AG04449 (cell line): Measurements from ENCODE around the gene DCX.

Experiments used
- CTCF ChIA-PET: fragments of 350-600 bp; formaldehyde crosslinking; extraction: SDS; loops from one replicate; lab custom pipeline; 2021; ENCODE audit warnings: antibody characterized with exemption; lab: Yijun Ruan, JAX
- POLR2A ChIA-PET: fragments of 400-600, 350-600 bp; formaldehyde crosslinking; extraction: SDS; loops from one replicate; lab custom pipeline; 2020; ENCODE audit warnings: antibody characterized with exemption, inconsistent platforms; lab: Yijun Ruan, JAX
- DNase-seq: peaks from one replicate; pipeline ENCODE4 v3.0.0-alpha.2; 2010; ENCODE audit warnings: low read depth, low spot score
- H3K4me3 ChIP-seq: 2 replicates; pipeline ENCODE4 v1.5.1; 2011; ENCODE audit warnings: low read depth, mild to moderate bottlenecking, control low read depth, low read length
- CTCF ChIP-seq: IDR thresholded peaks from one replicate; pipeline ENCODE4 v1.5.1; 2011; ENCODE audit warnings: mild to moderate bottlenecking, moderate library complexity, low read length, control low read depth, inconsistent platforms; ENCODE audit not compliant: insufficient read depth; ENCODE audit errors: missing control alignments

DCX gene

DNA sequence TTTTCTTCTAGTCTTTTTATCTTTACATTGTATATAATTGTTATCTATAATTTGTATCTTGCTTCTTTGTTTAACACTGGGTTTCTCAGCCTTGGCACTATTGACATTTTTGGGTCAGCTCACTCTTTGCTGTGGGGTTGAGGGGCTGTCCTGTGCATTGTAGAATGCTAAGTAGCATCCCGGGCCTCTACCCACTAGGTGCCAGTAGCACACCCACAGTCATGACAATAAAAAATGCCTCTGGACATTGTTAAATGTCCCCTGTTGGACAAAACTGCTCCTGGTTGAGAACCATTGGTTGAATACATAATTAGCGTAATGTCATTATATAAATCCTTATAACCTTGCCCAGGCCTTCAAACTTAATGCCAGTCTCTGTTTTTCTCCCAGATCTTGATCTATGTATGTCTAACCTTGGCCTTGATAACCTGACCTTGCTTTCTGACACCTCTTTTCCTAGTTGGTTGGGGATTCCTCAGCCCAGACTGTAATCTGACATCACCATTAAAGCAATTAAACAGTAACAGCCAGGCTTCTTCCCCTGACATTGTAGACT lies 46.1 kb downstream of the DCX start:
- no peak for TF ChIP-seq CTCF
- H3K4me3 ChIP-seq: no peak overlapping the region
- DNase-seq: no peak
- ChIA-PET CTCF (no interaction called here), POLR2A (no interaction called here)

GRCh38 chrX:111363741-111364140 lies 48.3 kb downstream of the DCX start:
- H3K4me3 ChIP-seq: no peak overlapping the region
- POLR2A ChIA-PET: no interaction called here
- CTCF ChIA-PET: no interaction called here

DNA sequence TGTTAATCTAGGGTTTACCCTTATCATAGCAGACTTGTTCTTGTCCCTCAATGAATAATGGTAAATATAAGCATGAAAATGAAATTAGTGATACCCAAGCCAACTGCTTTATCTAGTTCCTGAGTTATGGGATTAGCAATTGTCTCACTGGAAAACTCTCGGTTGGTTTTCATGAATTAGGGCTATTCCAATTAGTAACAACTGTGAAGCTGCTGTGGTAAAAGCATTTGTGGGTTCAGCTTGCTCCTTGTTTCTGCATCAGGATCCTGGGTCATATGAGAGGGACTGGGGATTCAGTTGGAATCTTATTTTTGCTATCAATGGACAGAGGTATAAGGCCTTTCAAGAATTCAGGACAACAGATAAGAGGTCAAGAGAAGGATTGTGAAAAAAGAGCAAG lies 50.2 kb downstream of the DCX start:
- H3K4me3 ChIP-seq: no peak overlapping the region
- POLR2A ChIA-PET: no interaction called here
- CTCF ChIA-PET: no interaction called here
- TF ChIP-seq CTCF: no peak
- DNase-seq: no peak

More at GRCh38 chrX:111363741-111364140, 48.3 kb downstream of the DCX start:
- no peak for TF ChIP-seq CTCF
- no peak for DNase-seq

GRCh38 chrX:111360839-111361238 lies 51.2 kb downstream of the DCX start:
- TF ChIP-seq CTCF: no peak
- ChIA-PET POLR2A (no interaction called here), CTCF (no interaction called here)
- H3K4me3 ChIP-seq: no peak overlapping the region
- no peak for DNase-seq

DNA sequence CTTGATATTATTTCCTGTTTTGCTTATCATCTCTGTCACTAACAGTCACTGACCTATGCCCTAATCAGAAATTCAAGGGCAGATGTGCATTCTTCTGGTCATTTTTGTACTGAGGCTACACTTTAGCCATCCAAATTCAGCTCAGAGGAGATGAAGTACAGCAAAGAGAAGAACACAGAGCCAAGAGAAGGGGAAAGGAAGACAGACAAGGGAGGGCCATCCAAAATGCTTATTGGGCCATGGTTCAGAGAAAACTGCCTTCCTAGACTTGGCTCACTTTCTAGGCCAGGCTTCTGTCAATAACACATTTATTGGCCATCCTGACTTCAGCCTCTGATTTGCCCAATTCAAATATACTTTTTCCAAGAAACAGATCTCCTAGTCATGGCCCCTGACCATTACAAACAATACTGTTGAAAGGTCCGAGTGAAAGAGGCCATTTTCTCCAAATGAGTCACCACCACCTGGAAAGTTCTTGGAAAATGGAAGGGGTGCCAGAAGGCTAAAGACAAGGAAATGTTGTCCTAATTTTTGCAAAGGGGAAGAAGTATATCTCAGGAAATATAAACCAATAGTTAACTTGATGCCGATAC lies 56.4 kb downstream of the DCX start:
- CTCF ChIA-PET: no interaction called here

DNA sequence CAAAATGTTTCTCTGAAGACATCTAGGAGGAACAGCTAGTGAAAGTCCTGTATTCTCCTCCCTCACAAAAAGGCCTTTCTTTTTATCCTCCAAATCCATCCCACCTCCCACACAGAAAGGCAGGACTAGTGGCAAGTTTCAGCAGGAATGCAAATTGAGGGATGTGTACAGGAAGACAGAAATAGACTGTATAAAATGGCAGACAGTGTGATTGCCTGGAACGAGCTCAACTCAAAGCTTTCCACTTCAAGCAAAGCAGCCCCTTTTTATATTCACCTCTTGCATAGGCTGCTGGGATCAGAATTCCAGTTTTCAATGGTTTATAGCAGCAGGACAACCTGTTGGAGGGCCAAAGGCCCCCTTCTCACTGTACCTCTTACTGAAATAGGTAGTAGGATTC lies 57.5 kb downstream of the DCX start:
- no peak overlapping the region for H3K4me3 ChIP-seq
- CTCF ChIA-PET: no interaction called here
- POLR2A ChIA-PET: no interaction called here
- no peak for TF ChIP-seq CTCF
- DNase-seq: no peak

More for the DNA sequence above, 56.4 kb downstream of the DCX start:
- no peak overlapping the region for H3K4me3 ChIP-seq
- TF ChIP-seq CTCF: no peak
- POLR2A ChIA-PET: no interaction called here
- DNase-seq: no peak
